ENCODE measurements around the gene FAM98C. TPM values are rescaled to one million over a fixed set of nuclear protein-coding genes. Genes with fewer than 3 reads are reported as not detected.

The FAM98C gene
- total and polyA plus RNA-seq, 4 donors: 4.2 to 8.5 (median 6.2) TPM

- DNase-seq (ENCODE audit: low spot score): no peak
- H3K27me3 ChIP-seq (ENCODE audit: control insufficient read depth in 4 of 4, insufficient read depth in 4 of 4, low read length in 3 of 4): peaks cover 0 to 9% (median 4%) of the 10 kb centered on the region in 4 donors
- peaks cover 0 to 2% (median 0%) of the 10 kb centered on the region in 4 donors for H3K4me1 ChIP-seq (ENCODE audit: control insufficient read depth in 4 of 4, insufficient read depth in 4 of 4, low read length in 3 of 4)
- no peak overlapping the region for H3K4me3 ChIP-seq (ENCODE audit: low read depth in 1 of 3, low read length in 3 of 3)
- H3K36me3 ChIP-seq (ENCODE audit: control insufficient read depth in 4 of 4, insufficient read depth in 3 of 4, low read depth in 1 of 4, low read length in 3 of 4): no peaks in the 10 kb centered on the region
- TF ChIP-seq, protein P1, sequence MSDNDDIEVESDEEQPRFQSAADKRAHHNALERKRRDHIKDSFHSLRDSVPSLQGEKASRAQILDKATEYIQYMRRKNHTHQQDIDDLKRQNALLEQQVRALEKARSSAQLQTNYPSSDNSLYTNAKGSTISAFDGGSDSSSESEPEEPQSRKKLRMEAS (IDR thresholded peaks at IDR 0.05): no peak
- TF ChIP-seq, protein P2, sequence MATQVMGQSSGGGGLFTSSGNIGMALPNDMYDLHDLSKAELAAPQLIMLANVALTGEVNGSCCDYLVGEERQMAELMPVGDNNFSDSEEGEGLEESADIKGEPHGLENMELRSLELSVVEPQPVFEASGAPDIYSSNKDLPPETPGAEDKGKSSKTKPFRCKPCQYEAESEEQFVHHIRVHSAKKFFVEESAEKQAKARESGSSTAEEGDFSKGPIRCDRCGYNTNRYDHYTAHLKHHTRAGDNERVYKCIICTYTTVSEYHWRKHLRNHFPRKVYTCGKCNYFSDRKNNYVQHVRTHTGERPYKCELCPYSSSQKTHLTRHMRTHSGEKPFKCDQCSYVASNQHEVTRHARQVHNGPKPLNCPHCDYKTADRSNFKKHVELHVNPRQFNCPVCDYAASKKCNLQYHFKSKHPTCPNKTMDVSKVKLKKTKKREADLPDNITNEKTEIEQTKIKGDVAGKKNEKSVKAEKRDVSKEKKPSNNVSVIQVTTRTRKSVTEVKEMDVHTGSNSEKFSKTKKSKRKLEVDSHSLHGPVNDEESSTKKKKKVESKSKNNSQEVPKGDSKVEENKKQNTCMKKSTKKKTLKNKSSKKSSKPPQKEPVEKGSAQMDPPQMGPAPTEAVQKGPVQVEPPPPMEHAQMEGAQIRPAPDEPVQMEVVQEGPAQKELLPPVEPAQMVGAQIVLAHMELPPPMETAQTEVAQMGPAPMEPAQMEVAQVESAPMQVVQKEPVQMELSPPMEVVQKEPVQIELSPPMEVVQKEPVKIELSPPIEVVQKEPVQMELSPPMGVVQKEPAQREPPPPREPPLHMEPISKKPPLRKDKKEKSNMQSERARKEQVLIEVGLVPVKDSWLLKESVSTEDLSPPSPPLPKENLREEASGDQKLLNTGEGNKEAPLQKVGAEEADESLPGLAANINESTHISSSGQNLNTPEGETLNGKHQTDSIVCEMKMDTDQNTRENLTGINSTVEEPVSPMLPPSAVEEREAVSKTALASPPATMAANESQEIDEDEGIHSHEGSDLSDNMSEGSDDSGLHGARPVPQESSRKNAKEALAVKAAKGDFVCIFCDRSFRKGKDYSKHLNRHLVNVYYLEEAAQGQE (IDR thresholded peaks at IDR 0.05): no peak
- no peak for TF ChIP-seq YY1 (IDR thresholded peaks at IDR 0.05)
- TF ChIP-seq CTCF (IDR thresholded peaks at IDR 0.05; ENCODE audit: low read depth, low read length, missing input control): no peak
- TF ChIP-seq HNF4A (conservative IDR thresholded peaks at IDR 0.05): no peak
- no peak for TF ChIP-seq FOXA2 (IDR thresholded peaks at IDR 0.05)
- TF ChIP-seq EGR1 (IDR thresholded peaks at IDR 0.05; ENCODE audit: low read depth in 2 of 2): no peak
- TF ChIP-seq TAF1 (conservative IDR thresholded peaks at IDR 0.05): no peak
- no peak for TF ChIP-seq FOXA1 (IDR thresholded peaks at IDR 0.05)
- no peak for TF ChIP-seq NR2F2 (IDR thresholded peaks at IDR 0.05)
- TF ChIP-seq, protein P3, sequence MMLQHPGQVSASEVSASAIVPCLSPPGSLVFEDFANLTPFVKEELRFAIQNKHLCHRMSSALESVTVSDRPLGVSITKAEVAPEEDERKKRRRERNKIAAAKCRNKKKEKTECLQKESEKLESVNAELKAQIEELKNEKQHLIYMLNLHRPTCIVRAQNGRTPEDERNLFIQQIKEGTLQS (IDR thresholded peaks at IDR 0.05): no peak
- H3K27ac ChIP-seq (ENCODE audit: low read depth in 1 of 2, low read length in 2 of 2): no peak overlapping the region
- no peaks in the 10 kb centered on the region for H3K9me3 ChIP-seq (ENCODE audit: control insufficient read depth in 4 of 4, low read length in 3 of 4)
- 85% methylated on average over 7 of the region's 7 CpGs for WGBS
- H3K9ac ChIP-seq (ENCODE audit: low read depth in 1 of 2, low read length in 2 of 2): no peak overlapping the region
Observed at GRCh38 chr19:38430931-38431330, 28.0 kb downstream of the FAM98C start.

GRCh38 chr19:38433268-38433733 lies 30.4 kb downstream of the FAM98C start, which contains the start of gene RYR1:
Gene RYR1 (plus strand): TSS chr19:38433691. CDS start chr19:38433830, 139 bp downstream.
- WGBS: 16% methylated on average over 20 of the region's 20 CpGs
- Histone ChIP-seq H3K27me3 (ENCODE audit: control insufficient read depth in 4 of 4, insufficient read depth in 4 of 4, low read length in 3 of 4) (peaks cover 0 to 9% (median 4%) of the 10 kb centered on the region in 4 donors), H3K36me3 (ENCODE audit: control insufficient read depth in 4 of 4, insufficient read depth in 3 of 4, low read depth in 1 of 4, low read length in 3 of 4) (no peaks in the 10 kb centered on the region), H3K4me1 (ENCODE audit: control insufficient read depth in 4 of 4, insufficient read depth in 4 of 4, low read length in 3 of 4) (peaks cover 0 to 2% (median 0%) of the 10 kb centered on the region in 4 donors), H3K27ac (ENCODE audit: low read depth in 1 of 2, low read length in 2 of 2) (no peak within 1 kb of the TSS), H3K9me3 (ENCODE audit: control insufficient read depth in 4 of 4, low read length in 3 of 4) (no peaks in the 10 kb centered on the region), H3K9ac (ENCODE audit: low read depth in 1 of 2, low read length in 2 of 2) (no peak within 1 kb of the TSS), H3K4me3 (ENCODE audit: low read depth in 1 of 3, low read length in 3 of 3) (no peak within 1 kb of the TSS)
- DNase-seq (ENCODE audit: low spot score): peak; percentile 44
- TF ChIP-seq JUND (IDR thresholded peaks at IDR 0.05) (no peak), GABPA (IDR thresholded peaks at IDR 0.05 in 1 of 2, conservative IDR thresholded peaks at IDR 0.05 in 1 of 2) (no peak), RXRA (IDR thresholded peaks at IDR 0.05) (no peak), ZBTB33 (IDR thresholded peaks at IDR 0.05) (no peak), EGR1 (IDR thresholded peaks at IDR 0.05; ENCODE audit: low read depth in 2 of 2) (no peak), TAF1 (conservative IDR thresholded peaks at IDR 0.05) (no peak), RAD21 (IDR thresholded peaks at IDR 0.05) (no peak), NR2F2 (IDR thresholded peaks at IDR 0.05) (no peak), FOXA1 (IDR thresholded peaks at IDR 0.05) (no peak), YY1 (IDR thresholded peaks at IDR 0.05) (no peak)
